SHP77 (cell line): ENCODE data around the gene LRRC8A.
A peak's percentile ranks its signal among the peaks of the same experiment; 100 is the strongest.
"Not testable (repeated sequence)": the region's sequence is repeated elsewhere in the genome, so short reads cannot be mapped to it uniquely, and the experiment has no call there.

Experiments used
- DNase-seq, 2 experiments: peaks; one replicate each; lab custom pipeline; 2025; lab: John Stamatoyannopoulos, UW

LRRC8A gene

DNA sequence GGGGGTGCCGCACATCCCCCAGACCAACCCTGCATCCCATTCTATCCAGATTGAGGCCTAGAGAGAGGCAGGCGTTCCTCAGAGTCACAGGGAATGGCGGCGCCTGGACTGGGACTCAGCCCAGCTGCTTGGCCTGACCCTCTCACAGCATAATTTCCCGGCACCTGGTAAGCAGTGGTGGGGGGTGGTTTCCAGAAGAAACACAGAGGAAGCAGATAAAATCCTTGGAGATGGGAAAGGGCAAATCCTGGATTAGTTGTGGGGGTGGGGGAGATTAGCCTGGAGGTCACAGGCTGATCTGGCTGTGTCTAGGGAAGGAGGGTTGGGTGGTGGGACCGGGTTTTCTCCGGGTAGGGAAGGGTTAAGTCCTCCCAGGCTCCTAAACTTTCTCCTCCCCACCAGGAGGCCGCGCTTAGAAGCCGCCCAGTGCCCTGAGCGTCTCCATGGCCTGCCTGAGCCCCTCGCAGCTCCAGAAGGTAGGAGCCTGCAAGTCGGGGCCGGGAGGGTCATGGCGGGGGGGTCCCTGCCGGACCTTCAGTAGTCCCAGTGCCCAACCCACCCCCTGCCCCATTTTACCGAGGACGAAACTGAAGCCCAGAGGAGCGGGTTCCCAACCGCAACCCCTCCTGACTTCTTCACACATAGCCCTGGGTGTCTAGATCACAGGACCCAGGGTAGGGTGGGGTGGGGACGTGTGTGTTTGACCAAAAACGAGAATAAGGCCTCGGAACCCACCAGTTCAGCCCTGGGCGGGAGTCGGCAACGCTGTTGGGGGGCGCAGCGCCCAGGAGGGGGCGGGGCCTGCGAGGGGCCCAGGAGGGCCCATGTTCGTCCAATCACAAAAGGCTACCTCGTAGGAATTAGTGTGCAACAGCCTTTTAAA is 40.2 kb downstream of the LRRC8A start:
- DNase-seq = peak; percentile 31 to 57

DNA sequence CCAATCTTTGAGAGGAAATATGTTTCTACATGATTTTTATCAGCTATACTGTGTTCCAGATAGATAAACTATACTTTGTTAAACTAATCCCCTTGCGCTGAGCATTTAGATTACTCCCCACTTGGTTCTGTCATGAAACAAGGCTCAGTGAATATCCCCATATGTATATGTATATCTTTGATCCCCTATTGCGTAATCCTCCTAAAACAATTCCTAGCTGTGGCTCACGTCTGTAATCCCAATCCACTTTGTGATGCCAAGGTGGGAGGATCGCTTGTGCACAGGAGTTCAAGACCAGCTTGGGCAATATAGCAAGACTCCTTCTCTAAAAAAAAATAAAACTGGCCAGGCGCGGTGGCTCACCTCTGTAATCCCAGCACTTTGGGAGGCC is 41.6 kb downstream of the LRRC8A start:
- DNase-seq = no peak

DNA sequence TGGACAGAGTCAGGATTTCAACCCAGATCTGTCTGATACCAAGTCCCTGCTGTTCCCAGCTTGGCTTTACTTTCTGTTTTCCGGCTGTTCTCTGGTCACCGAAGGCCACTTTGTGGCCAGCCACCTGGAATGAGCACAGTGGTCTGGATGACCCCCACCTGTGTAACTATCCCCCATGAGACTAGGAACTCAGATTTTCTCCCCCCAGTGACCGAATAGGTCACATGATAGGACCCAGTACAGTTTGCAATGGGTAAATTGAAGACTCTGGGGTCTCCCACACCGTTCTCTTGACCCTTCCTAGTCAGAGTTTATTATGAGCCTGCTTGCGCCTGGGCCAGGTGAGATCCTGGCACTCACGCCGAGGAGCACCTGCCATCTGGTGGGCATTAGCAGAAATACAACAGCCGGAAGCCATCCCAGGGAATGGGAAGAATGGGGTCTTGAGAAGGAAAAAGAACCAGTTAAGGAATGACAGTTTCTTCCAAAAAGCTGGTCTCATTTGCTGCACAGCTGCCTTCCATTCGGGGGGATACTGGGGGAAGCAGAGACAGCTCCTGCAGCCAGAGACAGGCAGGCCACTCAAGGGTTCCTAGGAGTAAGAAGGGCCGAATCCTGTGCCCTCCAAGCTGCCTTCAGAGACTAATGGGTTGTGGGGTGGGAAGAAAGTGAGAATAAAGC is 45.9 kb downstream of the LRRC8A start:
- peak; percentile 35 to 70 for DNase-seq

DNA sequence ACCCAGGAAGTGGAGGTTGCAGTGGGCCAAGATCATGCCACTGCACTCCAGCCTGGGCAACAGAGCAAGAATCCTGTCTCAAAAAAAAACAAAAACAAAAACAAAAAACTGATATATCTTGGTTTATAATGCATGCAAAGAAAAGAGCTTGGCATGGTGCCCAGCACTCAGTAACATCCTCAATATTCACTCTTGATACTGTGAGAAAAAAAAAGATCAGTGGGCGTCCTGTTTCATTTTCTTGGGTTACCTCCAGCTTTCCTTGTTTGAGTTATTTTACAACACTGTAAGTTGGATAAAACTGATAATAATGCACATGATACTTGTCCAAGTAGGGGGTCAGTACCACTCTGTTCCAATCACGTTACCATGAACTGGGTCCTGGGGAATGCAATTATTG is 46.7 kb downstream of the LRRC8A start:
- no peak for DNase-seq

DNA sequence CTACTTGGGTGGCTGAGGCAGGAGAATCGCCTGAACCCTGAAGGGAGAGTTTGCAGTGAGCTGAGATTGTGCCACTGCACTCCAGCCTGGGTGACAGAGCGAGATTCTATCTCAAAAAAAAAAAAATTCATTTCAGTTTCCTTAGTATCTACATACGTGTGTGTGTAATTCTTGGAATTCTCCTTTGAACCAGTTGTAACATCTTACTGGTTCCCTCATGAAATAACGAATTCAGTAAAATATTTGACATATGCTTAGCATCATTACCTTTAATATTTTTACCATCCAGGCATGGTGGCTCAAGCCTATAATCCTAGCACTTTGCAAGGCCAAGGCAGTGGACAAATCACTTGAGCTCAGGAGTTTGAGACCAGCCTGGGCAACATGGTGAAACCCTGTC is 47.6 kb downstream of the LRRC8A start:
- DNase-seq = no peak

DNA sequence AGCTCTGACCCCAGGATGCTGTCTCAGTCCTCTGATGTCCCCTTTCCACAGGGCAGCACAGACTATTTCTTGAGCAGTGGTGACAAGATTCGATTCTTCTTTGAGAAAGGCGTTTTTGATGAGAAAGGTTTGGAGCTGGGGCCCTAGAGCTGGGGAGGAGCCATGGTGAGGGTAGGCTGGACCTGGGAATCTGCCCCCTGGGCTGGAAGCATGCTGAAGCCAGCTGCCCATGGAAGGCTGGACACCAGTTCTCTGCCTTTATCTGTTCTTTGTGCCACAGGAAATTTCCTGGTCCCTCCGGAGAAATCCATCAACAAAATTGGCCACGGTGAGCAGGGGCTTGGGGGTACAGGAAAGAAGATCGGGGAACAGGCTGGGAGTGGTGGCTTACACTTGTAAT is 51.8 kb downstream of the LRRC8A start:
- no peak for DNase-seq

DNA sequence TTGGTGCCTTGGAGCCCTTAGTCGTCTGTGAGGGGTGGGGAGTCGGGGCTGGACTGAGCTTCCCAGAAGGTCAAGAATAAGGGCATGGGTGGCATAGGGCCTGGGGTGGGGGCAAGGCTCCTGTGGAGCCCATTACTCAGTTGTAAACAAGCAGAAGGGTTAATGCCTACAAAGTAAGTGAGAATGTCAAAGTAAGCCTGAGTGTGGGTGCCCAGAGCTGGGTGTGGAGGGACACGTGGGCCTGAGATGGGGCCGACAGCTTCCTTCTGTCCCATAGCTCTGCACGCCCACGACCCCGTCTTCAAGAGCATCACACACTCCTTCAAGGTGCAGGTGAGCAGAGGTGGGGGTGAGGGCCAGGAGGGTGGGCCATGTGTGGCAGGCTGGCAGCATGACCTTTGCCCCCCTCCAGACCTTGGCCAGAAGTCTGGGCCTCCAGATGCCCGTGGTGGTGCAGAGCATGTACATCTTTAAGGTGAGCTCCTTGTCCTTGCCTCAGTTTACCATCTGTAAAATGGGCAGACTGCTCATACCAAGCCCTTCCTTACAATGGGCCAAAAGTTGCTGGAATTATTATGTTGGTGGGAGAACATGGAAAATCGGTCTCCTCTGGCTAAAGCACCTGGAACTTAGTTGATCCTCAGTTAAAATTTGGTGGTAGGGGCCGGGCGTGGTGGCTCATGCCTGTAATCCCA is 54.4 kb downstream of the LRRC8A start:
- no peak for DNase-seq

DNA sequence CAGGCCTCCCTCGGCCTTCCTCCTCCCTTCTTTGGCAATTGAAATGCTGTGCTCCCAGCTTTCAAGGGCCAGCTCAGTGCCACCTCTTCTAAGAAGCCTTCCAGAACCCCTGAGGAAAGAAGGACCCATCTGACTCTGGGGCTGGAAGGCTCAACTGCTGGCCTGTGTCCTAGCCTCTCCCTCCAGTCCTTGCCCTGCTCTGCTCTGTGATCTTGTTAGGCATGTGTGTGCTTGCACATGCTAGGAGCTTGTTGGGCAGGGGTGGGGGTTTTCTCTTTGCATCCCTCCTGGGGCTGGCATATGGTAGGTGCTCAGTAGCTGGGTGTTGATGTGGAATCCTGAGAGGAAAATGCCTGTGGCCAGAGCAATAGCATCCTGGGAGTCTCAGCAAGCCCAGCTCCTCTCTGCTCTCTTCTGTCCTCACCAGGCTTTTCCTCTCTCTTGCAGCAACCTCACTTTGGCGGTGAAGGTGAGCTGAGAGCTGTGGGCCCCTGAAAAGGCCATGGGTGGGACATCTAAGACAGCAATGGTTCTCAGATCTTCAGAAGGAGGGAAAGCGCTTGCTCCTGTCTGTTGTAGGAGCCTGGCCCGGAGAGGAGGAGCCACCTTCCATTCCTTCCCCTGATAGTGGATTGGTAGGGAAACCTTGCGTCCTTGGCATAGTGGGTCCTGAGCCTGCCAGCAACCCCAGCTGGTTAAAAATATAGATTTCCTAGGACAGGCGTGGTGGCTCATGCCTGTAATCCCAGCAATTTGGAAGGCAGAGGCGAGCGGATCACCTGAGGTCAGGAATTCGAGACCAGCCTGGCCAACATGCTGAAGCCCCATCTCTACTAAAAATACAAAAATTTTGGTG is 55.6 kb downstream of the LRRC8A start:
- DNase-seq = no peak

DNA sequence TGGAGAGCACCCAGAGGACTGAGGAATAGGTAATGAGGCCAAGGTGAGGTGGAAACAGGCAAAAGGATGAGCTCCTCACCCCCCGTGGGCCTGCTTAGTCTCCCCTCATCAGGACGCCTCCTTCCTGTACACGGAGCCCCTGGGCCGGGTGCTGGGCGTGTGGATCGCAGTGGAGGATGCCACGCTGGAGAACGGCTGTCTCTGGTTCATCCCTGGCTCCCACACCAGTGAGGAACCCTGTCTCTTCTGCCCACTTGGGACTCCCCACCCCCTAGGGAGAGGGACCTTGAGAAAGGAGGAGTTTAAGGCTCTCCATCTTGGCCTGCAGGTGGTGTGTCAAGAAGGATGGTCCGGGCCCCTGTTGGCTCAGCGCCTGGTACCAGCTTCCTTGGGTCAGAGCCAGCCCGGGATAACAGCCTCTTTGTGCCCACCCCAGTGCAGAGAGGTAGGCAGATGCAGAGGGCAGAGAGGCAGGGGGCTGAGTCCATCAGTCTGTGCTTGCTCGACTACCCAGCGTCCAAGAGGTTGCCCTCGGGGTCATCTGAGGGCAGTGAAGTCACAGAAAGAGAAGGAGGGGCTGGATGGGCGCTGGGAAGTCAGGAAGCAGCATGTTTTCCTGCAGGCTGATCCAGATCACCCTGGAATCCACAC is 58.5 kb downstream of the LRRC8A start:
- no peak for DNase-seq

DNA sequence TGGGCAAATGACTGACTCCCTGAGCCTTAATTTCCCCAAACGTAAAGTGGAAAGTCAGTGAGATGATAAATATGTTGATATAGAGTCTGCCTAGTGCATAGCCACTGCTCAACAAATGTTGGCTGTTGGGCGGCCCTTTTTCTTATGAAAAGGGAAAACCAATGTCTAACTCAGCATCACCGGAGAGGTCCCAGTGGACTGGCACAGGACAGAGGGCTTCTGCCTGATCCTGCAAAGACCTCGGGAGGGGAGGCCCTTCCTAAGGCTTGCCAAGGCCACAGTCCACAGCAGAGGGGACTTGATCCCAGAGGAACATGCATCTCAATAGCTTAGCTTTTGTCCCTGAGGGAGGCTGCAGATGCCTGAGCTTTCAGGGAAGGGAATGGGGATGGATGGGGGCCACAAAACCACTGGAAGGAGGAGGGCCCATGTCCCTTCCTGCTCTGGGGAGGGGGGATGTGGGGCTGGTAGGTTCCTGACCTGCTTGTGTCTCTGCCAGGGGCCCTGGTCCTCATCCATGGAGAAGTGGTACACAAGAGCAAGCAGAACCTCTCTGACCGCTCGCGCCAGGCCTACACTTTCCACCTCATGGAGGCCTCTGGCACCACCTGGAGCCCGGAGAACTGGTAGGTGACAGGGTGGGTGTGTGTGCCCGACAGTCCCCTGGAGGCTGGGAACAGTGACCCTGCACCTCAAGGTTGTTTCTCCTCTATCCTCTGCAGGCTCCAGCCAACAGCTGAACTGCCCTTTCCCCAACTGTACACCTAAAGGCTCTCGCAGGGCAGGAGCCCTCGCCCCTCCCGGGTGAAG is 59.2 kb downstream of the LRRC8A start:
- no peak for DNase-seq

DNA sequence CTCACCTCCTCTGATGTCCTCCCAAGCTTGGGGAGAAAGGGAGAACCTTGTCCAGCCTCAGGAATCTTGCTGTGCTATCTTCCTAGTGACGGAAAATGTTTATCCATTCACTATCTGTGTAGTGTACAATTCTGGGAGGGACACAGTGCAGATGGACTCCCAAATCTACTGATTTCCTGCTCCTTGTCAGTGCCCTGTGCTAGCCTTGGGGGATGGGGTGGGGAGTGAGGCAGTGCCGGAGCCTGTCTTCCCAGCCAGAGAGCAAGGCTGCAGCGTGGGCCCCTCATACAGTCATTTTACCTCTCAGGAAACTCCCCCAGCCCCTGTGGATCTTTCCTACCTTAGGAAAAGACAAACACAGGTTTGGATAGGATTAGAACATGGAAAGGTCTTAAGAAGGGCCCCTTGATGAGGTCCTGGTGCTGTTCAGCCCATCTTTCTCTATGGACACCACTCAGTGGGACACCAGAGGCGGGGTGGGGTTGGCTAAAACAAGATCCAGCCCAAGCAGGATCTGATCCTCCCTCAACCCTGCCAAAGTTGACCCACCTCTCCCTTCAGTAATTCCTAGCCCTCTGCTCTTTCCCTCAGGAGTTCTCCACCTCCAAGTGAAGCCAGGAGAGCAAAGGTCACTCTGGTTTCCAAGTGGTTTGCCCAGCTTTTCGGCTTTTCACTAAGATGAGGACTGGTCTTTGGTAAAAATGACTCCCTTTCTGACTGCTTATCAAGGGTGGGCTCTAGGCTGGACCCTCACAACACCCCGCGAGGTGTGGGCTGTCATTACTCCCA is 62.1 kb downstream of the LRRC8A start:
- DNase-seq = no peak

DNA sequence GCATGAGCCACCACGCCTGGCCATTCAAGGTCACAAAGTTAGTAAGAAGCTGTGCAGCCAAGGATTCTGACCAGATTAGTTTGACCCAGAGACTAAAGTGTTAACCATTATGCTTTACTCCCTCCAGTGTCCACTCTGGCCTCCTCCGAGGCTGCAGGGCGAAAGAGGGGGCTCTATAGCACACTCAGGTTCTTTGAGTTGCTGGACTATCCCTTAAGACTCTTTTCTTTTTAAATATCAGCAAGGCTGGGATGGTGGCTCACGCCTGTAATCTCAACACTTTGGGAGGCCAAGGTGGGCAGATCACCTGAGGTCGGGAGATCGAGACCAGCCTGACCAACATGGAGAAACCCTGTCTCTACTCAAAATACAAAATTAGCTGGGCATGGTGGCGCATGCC is 63.0 kb downstream of the LRRC8A start:
- not testable (repeated sequence) for DNase-seq

DNA sequence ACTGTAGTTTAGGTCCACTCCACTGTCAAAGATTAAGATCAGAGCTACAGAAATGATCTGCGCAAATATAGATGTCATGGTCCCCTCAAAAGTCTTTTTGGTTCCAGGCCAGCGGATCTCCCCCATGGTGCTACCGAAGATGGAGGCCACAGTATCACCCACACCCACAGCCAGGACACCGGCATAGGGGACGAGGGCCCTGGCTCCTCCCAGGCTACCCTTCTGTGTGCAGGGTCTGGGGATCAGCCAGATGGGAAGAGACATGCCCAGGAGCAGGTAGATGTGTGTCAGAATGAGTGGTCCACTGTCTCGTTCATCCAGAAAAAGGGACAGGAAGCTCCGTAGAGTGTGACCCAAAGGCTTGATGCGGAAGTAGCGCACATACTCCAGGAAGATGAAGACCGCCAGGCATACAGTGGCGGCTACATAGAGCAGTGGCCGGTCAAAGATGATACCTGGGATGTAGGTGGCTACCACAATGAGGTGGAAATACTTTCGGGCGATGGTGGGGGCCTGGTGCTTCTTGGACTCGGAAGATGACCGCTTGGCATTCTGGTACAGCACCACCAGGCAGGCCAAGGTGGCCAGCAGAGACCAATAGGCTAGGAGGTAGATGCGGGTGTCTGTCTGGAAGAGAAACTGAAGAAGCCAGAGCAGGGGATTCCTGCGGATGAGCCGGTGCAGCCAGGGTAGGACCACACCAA is 64.0 kb downstream of the LRRC8A start:
- DNase-seq = no peak

DNA sequence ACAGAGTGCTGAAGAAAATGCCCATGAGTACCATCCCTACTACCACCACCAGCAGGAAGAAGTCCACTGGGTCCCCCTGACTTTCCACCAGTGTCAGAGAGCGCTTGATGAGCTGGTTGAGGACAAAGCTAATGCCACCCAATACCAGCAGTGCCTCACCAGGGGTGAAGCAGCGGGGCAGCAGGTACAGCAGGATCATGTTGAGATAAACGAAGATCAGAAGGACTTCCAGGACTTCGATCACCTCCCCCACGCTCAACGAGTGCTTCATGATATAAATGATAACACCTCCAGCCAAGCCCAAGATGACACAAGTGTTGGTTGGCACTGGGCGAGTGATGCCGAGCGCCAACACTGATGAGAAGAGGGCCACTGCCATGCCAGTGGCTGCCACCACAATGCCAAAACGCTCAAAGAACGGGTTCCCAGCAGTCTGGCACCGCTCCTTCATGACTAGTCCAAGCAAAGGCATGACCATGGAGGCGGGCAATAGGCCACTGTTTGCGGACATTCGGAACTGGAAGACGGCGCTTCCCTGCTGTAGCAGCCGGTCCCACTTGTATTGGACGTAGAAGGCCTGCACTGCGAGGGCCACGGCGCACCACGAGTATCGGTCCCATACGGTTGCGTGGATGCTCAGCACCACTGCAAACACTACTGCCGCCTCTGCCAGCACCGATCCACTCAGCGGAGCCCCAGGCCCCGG is 64.8 kb downstream of the LRRC8A start:
- peak; percentile 8 to 11 for DNase-seq

DNA sequence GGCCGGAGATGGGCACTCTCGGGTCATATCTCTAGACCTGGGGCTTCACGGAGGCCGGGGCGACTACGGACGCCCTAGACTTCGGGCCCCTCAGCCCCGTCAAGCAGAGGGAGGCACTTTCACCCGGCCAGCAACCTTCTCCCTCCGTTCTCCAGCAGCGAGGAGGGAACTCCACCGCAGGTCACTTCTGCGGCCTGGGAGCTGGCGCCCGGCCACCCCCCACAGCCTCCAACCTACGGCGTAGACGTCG is 65.3 kb downstream of the LRRC8A start:
- DNase-seq = no peak

DNA sequence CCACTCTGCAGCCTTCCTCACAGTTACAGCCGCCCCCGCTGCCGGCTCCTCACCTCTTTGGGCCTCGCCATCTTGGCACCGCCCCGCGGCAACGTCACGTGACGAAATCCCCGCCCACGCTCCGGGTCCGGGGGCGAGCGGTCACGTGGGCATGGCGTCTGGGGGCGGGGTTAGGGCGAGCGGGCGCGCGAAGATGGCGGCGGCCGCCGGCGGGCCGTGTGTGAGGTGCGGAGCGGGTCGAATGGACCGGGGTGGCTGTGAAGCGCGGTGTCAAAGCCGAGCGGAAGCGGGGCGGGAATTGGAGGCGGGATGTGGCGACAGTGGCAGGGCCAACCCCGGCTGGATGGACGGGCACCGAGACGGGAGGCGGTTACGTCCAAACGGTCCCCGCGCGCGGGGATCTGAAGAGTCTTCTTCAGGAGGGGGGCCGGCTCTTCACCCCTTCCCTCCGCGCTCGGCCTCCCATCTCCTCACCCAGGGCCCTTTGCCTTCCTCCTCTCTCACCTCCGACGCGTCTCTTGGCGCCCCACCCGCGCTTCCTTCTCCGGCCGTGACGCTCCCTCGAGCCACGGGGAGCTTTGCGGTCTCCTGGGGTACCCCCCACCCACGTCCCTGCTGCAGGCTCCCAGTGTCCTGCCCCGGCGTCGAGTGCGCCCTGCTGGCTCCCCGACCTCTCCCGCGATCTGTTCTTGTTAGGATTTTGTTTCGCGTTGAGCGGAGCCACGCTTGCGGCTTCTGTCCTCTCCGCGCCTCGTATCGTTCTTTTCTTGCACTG is 65.8 kb downstream of the LRRC8A start, which contains the start of the genes DOLK and NUP188:
DOLK (minus strand) TSS at position 77 of the 775 bp plus-strand sequence. CDS start 300 bp downstream, outside the sequence.
NUP188 (plus strand) TSS at position 173 of the 775 bp plus-strand sequence; CDS start at position 194, 21 bp downstream.
- peak; percentile 77 to 90 for DNase-seq

DNA sequence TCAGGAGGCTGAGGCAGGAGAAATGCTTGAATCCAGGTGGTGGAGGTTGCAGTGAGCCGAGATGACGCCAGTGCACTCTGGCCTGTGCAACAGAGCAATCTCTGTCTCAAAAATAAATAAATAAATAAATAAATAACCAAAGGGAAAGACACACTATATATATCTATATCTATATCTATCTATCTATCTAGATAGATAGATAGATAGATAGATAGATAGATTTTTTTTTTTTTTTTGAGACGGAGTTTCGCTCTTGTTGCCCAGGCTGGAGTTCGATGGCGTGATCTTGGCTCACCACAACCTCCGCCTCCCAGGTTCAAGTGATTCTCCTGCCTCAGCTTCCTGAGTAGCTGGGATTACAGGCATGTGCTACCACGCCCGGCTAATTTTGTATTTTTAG is 79.5 kb downstream of the LRRC8A start:
- DNase-seq = not testable (repeated sequence)
